GM12873 (cell line): Measurements from ENCODE around the gene HTR4.

ENCODE experiments used
- CTCF ChIP-seq: IDR thresholded peaks from 2 replicates; pipeline ENCODE4 v1.5.1; 2012; ENCODE audit warnings: low read depth, mild to moderate bottlenecking, moderate library complexity, low read length, control low read depth; ENCODE audit not compliant: insufficient read depth; ENCODE audit errors: missing control alignments

HTR4 gene

GRCh38 chr5:148452499-148453193, 201.7 kb downstream of the HTR4 start:
- no peak for TF ChIP-seq CTCF

- no peak for TF ChIP-seq CTCF
Measured at GRCh38 chr5:148446611-148447010, 207.7 kb downstream of the HTR4 start.

GRCh38 chr5:148445578-148445977, 208.7 kb downstream of the HTR4 start:
- TF ChIP-seq CTCF: no peak

- TF ChIP-seq CTCF: peak; percentile 63
Measured at GRCh38 chr5:148443998-148444397, 210.3 kb downstream of the HTR4 start.

GRCh38 chr5:148443241-148443640, 211.1 kb downstream of the HTR4 start:
- no peak for TF ChIP-seq CTCF

- no peak for TF ChIP-seq CTCF
Measured at GRCh38 chr5:148438933-148439332, 215.4 kb downstream of the HTR4 start.

GRCh38 chr5:148437249-148437648, 217.1 kb downstream of the HTR4 start:
- TF ChIP-seq CTCF: no peak

GRCh38 chr5:148436029-148436428, 218.3 kb downstream of the HTR4 start:
- TF ChIP-seq CTCF: no peak
